UCSD-AML1 (cell line): ENCODE measurements around the gene CHMP4B.

Source experiments
- DNase-seq: peaks from one replicate; lab custom pipeline; 2025; ENCODE audit not compliant: unreplicated experiment; lab: John Stamatoyannopoulos, UW

Gene CHMP4B

GRCh38 chr20:33817411-33817810, 6.3 kb downstream of the CHMP4B start:
- no peak for DNase-seq

- no peak for DNase-seq
Observed at GRCh38 chr20:33819456-33819855, 8.3 kb downstream of the CHMP4B start.

GRCh38 chr20:33820362-33820761, 9.2 kb downstream of the CHMP4B start:
- no peak for DNase-seq

DNA sequence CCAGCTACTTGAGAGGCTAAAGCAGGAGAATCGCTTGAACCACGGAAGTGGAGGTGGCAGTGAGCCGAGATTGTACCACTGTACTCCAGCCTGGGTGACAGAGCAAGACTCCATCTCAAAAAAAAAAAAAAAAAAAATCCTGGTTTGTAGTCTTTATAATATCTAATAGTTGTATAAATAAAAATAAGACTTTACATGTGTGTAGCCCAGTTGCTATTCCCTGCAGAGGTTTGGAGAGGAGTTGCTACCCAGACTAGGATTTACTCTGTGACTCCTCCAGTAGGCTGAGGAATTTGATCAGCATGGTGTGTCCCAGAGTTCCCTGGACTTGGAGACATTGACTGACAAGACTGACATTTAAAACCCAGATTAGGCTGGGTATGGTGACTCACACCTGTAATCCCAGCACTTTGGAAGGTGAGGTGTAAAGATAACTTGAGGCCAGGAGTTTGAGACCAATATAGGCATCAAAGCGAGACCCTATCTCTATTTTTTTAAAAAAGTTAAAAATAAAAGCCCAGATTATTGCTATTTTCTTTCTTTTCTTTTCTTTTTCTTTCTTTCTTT, 10.2 kb downstream of the CHMP4B start:
- no peak for DNase-seq

- no peak for DNase-seq
Observed at GRCh38 chr20:33822423-33822822, 11.3 kb downstream of the CHMP4B start.

GRCh38 chr20:33822991-33823390, 11.8 kb downstream of the CHMP4B start:
- DNase-seq = no peak

DNA sequence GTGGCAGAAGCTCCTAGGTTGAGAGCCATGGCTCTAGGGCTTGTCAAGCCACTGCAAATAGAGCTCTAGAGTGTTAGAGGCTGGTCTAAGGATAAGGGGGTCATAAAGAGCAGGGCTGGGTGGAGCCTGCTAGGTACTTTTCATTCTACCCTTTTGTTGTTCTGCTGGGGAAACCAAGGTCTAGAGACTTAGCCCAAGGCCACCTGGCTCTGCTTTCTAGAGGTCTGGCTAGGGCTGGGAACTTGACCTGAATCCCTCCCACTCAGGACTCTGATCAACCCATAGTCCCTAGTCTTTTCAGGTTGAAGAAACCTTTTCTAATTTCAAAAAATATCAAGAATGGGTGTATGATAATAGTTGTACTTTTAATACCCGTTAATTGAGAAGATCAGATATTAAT, 13.7 kb downstream of the CHMP4B start:
- no peak for DNase-seq

DNA sequence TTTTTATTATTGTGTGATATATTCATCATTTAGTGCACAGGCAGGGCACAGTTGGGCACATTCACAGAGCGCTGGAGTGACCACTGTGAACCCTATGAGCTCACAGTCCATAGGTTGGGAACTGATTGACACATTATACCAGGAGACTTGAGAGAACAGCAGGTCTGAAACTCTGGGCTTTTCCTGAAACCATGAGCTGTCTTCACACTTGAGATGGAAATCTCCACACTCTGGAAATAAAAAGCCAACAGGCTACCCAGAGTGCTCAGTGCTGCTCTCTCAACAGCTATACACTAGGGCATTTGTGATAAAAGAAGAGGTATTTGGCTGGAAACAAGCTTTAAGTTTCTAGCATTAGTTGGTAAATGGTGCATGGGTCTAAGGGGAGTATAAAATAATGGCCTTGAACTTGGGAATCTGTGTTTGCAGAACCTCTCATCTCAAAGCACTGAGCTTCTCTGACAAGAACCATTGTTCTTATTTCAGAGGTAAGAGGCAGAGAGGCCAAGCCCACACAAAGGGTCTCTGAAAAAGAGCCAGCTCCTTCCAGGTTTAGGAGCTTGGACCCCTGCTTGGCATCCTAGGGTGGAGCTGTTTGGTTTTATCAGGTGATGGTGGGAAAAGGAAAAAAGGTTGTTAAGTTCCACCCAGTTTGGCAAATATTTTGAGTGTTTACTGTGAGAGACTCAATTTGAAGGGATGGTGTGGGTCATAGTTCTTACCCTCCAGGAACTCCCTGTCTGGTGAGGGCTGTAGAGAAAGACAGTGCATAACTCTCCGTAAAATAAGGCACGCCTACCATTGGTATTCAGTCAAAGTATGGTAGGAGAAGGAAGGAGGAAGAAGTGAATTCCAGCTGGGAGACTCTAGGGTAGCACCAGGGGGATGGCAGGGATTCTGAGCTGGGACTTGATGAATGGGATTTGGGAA, 14.5 kb downstream of the CHMP4B start:
- no peak for DNase-seq

- DNase-seq = no peak
Observed at GRCh38 chr20:33826270-33826897, 15.2 kb downstream of the CHMP4B start.

DNA sequence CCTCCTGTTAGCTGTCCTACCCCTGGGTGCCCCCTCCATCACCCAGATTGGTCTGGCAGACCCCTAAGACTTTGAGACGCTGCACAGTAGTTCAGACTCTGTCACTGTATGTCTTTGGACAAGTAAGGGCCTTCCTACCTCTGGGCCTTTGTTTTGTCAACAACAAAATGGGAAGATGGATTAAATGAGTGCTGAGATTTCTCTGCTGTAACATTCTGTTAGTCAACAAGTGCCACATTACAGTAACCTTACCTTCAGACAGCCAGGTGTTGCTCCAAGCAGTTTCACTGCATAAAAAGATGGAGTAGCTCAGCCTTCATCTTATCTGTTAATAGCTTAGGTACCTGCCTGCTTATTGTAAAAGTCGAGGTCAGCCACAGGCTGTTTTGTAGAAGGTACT, 16.0 kb downstream of the CHMP4B start:
- no peak for DNase-seq

DNA sequence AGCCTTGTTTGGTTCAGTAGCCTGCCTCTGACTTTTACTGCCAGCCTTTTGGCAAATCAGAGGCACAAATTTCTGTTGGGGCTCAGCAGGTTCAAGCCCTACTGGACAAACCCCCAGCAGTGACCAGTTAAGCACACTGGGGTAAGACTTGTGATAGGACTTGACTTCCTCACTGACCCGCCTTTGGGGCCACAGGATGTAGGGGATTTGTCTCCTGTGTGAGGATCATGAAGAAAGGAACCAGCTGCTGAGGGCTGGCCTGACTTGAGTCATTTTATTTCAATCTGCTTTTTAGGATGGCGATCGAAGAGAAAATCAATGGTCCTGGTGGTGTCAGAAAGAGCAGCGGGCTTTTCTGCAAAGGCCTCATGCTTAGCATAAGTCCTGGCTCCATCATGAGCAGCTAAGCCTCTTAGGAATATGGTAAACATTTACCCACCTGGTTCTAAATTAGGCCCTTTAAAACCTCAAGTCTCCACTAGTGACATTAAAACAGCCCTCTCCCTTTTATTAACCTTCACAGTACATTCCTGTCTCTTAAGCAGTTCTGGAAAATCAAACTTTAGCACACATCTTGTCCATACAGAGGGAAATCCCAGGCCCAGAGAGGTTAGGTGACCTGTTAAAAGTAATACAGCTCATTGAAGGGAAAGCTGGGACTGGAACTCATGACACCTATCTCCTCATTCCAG, 16.6 kb downstream of the CHMP4B start:
- no peak for DNase-seq

- DNase-seq = no peak
Observed at GRCh38 chr20:33828326-33828844, 17.2 kb downstream of the CHMP4B start.

- DNase-seq = no peak
Observed at GRCh38 chr20:33828967-33829560, 17.9 kb downstream of the CHMP4B start.

GRCh38 chr20:33829636-33830035, 18.5 kb downstream of the CHMP4B start:
- no peak for DNase-seq

GRCh38 chr20:33830371-33830770, 19.2 kb downstream of the CHMP4B start:
- DNase-seq = no peak

DNA sequence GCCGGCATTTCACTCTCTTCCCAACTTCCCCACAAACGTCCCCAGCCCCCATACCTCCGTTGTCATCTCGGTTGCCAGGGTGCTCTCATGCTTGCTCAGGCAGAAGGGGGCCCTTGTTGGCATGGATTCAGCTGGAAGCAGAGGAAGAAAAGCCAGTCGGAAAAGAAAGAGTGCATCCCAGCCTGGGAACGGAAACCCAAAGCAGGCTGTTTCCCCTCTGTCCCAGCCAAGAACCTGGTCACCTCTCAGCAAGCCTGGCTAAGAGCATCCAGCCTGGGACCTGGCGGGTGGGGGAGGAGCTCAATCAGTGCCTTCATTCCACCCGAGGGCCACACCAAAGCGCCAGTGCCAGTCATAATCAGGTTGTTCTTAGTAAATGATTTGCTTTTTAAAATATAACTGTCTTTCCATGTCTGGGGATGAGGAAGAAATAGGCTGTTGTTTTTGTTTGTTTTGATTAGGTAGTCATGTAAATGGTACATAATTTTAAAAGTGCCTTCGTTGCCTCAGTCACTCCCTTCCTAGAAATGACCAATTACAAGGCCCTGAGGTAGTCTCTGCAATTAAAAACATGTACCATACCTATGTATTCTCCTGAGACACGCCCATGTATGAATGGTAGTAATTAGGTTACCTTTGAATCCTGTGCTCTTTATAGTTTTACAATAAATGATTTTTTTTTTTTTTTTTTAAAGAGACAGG, 21.1 kb downstream of the CHMP4B start:
- DNase-seq = no peak

DNA sequence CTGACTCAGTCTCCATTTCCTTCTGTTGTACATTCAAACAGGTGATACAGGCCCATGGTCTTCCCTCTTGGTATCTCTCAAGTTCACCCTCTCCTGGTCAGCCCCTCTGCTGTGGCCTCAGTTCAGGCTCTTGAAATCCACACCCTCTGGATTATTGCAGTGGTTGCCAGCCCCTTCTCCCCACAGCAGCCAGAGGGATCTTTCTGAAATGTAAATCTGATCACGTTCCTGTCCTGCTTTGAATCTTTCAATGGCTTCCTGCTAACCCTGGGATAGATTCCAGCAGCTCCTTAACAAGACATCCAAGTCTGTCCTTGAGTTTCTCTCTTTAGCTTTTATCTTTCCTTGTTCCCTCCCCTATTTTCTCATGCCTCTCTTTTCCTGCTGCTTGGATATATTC, 22.2 kb downstream of the CHMP4B start:
- no peak for DNase-seq

- no peak for DNase-seq
Observed at GRCh38 chr20:33835615-33836172, 24.5 kb downstream of the CHMP4B start.

- no peak for DNase-seq
Observed at GRCh38 chr20:33836277-33836676, 25.1 kb downstream of the CHMP4B start.
